ENCODE data around the gene PODNL1. TPM values are rescaled to one million over a fixed set of nuclear protein-coding genes. Genes with fewer than 3 reads are reported as not detected.

PODNL1 gene
- total and polyA plus RNA-seq, 2 of the 13 experiments (the other 11 are each of a cell fraction or from before 2014, with no cell fraction given), result 0.18 TPM; not detected in 1

- intact Hi-C loops (cut with micrococcal nuclease; ENCODE audit: unreplicated experiment) (no loop called here), in situ Hi-C loops (cut with HindIII; ENCODE audit: extremely low pct_ligation_motif_present, low pct_unique_long_range_greater_than_20kb) (no loop called here)
- no TSS peak for BruUV-seq (replicated peaks)
- Histone ChIP-seq H3K4me3 (replicated peaks in 1 of 3; ENCODE audit: insufficient read depth in 1 of 3, low read depth in 2 of 3, low read length in 3 of 3) (no peak overlapping the region), H3K79me2 (ENCODE audit: insufficient read depth, low read length) (no peaks in the 10 kb centered on the region), H3K27ac (ENCODE audit: extremely low read length, insufficient read depth, low read length) (no peak overlapping the region), H3K4me1 (ENCODE audit: insufficient read depth, low read length) (peaks cover 7% of the 10 kb centered on the region), H3K27me3 (ENCODE audit: control insufficient read depth in 1 of 2, insufficient read depth in 2 of 2, low read length in 2 of 2) (peaks cover 0 to 10% of the 10 kb centered on the region in 2 experiments; a peak in 1 of 5 replicates), H3K9ac (ENCODE audit: insufficient read depth, low read depth, low read length) (no peak overlapping the region), H3K4me2 (ENCODE audit: low read depth, low read length) (no peak overlapping the region), H4K20me1 (ENCODE audit: insufficient read depth, low read length) (no peaks in the 10 kb centered on the region), H2AFZ (ENCODE audit: low read length) (no peak overlapping the region), H3K36me3 (replicated peaks in 1 of 2; ENCODE audit: control insufficient read depth in 1 of 2, insufficient read depth in 2 of 2, low read length in 2 of 2) (peaks cover 8 to 16% of the 10 kb centered on the region in 2 experiments), H3K9me3 (ENCODE audit: low read length) (no peaks in the 10 kb centered on the region)
- ChIA-PET POLR2A (no interaction called here), CTCF (ENCODE audit: low intra/inter-chr PET ratio, low total read pairs) (no interaction called here)
- FAIRE-seq (no peak), DNase-seq (ENCODE audit: low spot score) (no peak), ATAC-seq (no peak)
- 94% methylated on average over 11 of the region's 17 CpGs for WGBS (ENCODE audit: low lambda C conversion rate)
- TF ChIP-seq KDM4B (CRISPR knock-in tag; IDR thresholded peaks at IDR 0.05), result no peak
- TF ChIP-seq ZNF496 (CRISPR knock-in tag; IDR thresholded peaks at IDR 0.05; ENCODE audit: insufficient replicate concordance), result no peak
- no peak for TF ChIP-seq IRX3 (CRISPR knock-in tag; IDR thresholded peaks at IDR 0.05; ENCODE audit: borderline replicate concordance, low read depth)
- TF ChIP-seq FOXP1 (IDR thresholded peaks at IDR 0.05), result no peak
- TF ChIP-seq FOXP1 (CRISPR knock-in tag; IDR thresholded peaks at IDR 0.05), result no peak
- TF ChIP-seq FOXM1 (CRISPR knock-in tag; IDR thresholded peaks at IDR 0.05), result no peak
- no peak for TF ChIP-seq NFKBIZ (CRISPR knock-in tag; IDR thresholded peaks at IDR 0.05)
- TF ChIP-seq CREB3 (CRISPR knock-in tag; IDR thresholded peaks at IDR 0.05), result no peak
- TF ChIP-seq KIAA2018 (CRISPR knock-in tag; IDR thresholded peaks at IDR 0.05; ENCODE audit: borderline replicate concordance), result no peak
- no peak for TF ChIP-seq MEF2D (CRISPR knock-in tag; IDR thresholded peaks at IDR 0.05)
- no peak for TF ChIP-seq ZNF124 (CRISPR knock-in tag; IDR thresholded peaks at IDR 0.05)
- TF ChIP-seq ZNF501 (CRISPR knock-in tag; IDR thresholded peaks at IDR 0.05), result no peak
- TF ChIP-seq ZNF333 (CRISPR knock-in tag; IDR thresholded peaks at IDR 0.05; ENCODE audit: borderline replicate concordance), result no peak
- TF ChIP-seq ZNF710 (CRISPR knock-in tag; IDR thresholded peaks at IDR 0.05; ENCODE audit: borderline replicate concordance), result no peak
Measured at GRCh38 chr19:13929956-13930355, 8.3 kb downstream of the PODNL1 start.
